ENCODE measurements around the gene CFB.
A peak's percentile ranks its signal among the peaks of the same experiment; 100 is the strongest.

Gene CFB

DNA sequence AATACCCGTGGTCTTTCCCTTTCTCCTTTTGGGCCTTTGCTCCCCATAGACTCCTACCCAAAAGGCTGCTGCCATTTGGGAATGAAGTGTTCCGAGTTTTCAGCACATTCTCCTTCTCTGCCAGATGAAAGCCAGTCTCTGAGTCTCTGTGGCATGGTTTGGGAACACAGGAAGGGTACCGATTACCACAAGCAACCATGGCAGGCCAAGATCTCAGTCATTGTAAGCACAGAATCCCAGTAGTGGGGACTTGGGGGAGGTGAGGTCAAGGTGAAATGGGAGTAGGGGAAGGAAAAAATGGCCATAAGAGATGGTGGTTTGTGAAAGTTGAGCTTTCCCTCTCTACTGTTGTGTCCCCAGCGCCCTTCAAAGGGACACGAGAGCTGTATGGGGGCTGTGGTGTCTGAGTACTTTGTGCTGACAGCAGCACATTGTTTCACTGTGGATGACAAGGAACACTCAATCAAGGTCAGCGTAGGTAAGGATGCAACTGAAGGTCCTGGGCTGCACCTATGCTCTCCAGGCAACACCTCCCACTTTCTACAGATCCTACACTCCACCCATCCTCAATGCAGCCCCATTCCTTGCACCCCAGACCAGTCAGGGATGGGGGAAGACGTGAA, 4.1 kb downstream of the CFB start:
- no peak for DNase-seq

GRCh38 chr6:31952140-31952805, 6.4 kb downstream of the CFB start:
- DNase-seq: no peak

- no peak for DNase-seq
Observed at GRCh38 chr6:31952890-31953289, 7.0 kb downstream of the CFB start.

DNA sequence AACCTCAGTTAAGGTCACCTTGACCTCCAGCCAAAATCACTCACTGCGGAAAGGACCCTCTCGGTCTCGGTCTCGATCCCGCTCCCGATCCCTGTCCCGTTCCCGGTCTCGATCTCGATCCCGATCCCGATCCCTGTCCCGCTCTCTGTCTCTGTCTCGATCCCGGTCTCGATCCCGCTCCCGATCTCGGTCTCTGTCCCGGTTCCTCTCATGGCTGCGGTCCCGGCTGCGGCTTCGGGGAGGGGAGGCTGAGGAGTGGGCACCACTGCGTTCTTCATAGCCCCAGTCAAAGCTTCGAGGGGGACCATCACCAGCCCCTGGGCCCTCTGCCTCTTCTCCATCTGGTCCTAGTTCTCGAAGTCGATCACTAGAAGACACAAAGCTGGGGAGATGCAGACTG, 8.6 kb downstream of the CFB start:
- no peak for DNase-seq

- DNase-seq: no peak
Observed at GRCh38 chr6:31956796-31957195, 10.9 kb downstream of the CFB start.

- no peak for DNase-seq
Observed at GRCh38 chr6:31958412-31958740, 12.5 kb downstream of the CFB start.

DNA sequence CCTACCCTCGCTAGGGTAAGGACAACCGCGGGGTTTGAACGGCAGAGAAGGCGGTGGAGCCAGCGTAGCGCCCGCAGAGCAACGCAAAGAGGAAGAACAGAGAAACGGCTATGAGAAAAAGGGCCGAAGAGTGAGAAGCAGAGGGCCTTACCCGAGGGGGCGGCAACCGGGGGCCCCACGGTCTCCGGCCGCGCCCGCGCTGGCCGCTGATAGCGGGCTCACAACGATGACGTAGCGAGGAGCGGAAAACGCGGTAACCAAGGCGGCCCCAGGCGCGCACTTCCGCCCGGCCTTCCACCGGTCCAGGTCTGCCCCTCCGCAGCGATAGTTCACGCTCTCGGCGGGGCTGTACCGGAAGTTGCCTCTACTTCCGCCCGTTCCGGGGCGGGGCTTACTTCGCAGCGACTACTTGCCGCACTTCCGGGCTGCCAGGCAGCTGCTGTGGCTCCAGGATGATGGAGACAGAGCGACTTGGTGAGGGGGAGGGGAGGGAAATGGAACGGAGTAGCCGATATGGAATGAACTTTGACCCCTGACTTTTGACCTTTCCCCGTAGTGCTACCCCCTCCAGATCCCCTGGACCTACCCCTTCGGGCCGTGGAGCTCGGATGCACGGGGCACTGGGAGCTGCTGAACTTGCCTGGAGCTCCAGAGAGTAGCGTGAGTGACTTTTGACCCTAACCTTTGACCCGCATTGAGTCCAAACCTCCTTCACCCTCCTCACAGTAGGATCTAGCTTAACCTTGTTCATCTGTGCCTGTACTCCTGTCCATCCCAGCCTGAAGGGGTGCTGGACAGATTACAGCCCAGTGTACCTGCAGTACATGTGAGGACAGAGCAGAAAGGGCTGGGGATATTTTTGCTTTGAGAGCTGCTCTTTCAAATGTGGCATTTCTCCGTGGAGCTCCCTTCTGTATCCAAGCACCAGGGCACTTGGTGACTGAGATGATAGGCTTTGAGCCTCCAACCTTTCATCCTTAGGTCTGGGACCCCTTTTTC, 13.1 kb downstream of the CFB start, which contains the start of the genes NELFE and SKIC2:
TSS of gene NELFE (minus strand) at position 231 of the 999 bp plus-strand sequence. CDS start 525 bp downstream, outside the sequence.
TSS of gene SKIC2 (plus strand) at position 435 of the 999 bp plus-strand sequence. CDS start at position 453, 18 bp downstream.
- DNase-seq: peak; percentile 98

DNA sequence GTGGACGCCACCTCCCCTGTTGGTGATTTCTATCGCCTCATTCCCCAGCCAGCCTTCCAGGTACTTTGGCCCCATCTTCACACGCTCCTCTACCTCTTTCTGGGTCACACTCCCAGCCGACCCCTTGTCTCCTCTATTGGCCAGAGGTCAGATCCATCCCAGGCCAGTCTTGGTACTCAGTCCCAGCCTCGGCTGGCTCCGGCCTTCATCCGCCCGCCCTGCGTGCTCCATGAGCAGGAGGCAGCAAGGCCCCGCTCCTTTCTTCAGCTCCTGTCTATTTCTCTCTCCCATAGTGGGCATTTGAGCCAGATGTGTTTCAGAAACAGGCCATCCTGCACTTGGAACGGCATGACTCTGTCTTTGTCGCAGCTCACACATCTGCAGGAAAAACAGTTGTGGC, 15.7 kb downstream of the CFB start:
- DNase-seq: no peak

- no peak for DNase-seq
Observed at GRCh38 chr6:31963921-31964320, 18.0 kb downstream of the CFB start.

DNA sequence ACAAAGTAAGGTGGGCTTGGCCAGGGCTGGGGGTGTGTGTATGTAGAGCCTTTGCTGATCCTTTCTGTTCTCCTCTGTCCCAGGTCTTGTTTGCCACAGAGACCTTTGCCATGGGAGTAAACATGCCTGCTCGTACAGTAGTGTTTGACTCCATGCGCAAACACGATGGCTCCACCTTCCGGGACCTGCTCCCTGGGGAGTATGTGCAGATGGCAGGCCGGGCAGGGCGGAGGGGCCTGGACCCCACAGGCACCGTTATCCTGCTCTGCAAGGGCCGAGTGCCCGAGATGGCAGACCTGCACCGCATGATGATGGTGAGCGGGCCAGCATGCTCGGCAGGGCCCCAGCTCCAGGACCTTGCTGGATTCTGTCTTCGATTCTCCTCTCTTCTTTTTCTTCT, 19.8 kb downstream of the CFB start:
- DNase-seq: no peak

DNA sequence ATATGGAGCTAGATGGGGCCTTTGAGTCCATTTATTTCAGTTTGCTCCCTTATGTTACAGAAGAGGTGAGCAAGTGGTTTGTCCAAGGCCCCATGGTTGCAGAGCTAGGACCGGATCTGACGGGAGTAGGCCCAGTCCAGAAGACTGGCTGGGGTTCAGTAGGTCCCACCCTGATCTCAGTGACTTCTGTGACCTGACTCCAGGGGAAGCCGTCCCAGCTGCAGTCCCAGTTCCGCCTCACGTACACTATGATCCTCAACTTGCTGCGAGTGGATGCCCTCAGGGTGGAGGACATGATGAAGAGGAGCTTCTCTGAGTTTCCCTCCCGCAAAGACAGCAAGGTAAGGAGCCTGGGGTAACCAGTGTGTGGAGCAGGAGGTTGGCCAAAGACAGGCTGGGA, 20.6 kb downstream of the CFB start:
- no peak for DNase-seq

GRCh38 chr6:31966997-31967925, 21.4 kb downstream of the CFB start:
- DNase-seq: no peak

GRCh38 chr6:31967926-31968320, 22.0 kb downstream of the CFB start:
- DNase-seq: no peak

DNA sequence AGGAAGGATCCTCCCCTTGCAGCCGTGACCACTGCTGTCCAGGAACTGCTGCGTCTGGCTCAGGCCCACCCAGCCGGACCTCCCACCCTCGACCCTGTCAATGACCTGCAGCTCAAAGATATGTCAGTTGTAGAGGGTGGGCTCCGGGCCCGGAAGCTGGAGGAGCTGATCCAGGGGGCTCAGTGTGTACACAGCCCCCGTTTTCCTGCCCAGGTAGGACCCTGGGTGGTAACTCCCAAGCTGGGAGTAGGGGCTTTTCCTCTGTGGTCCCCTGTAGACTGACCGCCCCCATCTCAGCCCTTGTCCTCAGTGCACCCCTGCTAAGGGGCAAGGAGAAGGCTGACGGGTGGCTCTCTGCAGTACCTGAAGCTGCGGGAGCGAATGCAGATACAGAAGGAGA, 22.4 kb downstream of the CFB start:
- no peak for DNase-seq

DNA sequence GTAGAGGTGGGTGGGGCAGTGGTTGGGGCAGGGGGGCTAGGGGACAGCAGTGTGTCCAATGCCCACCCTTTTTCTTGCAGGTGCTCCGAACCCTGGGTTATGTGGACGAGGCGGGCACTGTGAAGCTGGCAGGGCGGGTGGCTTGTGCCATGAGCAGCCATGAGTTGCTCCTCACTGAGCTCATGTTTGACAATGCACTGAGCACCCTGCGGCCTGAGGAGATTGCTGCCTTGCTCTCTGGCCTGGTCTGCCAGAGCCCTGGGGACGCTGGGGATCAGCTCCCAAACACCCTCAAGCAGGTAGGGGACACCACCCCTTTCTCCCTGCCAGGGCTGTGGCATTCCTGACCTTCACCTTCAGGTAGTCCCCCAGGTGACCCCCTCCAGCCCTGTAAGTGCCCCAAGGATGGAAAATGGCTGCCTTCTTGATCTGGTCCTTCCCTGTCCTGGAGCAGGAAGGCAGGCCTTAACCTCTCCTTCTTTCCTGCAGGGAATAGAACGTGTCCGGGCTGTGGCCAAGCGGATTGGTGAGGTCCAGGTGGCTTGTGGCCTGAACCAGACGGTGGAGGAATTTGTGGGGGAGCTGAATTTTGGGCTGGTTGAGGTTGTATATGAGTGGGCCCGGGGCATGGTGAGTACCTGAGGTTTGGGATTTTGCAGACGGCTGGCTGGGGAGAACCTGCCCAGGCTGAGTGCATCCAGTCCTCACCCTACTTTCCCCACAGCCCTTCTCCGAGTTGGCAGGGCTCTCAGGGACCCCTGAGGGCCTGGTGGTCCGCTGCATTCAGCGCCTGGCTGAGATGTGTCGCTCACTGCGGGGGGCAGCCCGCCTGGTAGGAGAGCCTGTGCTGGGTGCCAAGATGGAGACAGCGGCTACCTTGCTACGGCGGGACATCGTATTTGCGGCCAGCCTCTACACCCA, 23.2 kb downstream of the CFB start:
- DNase-seq: no peak

DNA sequence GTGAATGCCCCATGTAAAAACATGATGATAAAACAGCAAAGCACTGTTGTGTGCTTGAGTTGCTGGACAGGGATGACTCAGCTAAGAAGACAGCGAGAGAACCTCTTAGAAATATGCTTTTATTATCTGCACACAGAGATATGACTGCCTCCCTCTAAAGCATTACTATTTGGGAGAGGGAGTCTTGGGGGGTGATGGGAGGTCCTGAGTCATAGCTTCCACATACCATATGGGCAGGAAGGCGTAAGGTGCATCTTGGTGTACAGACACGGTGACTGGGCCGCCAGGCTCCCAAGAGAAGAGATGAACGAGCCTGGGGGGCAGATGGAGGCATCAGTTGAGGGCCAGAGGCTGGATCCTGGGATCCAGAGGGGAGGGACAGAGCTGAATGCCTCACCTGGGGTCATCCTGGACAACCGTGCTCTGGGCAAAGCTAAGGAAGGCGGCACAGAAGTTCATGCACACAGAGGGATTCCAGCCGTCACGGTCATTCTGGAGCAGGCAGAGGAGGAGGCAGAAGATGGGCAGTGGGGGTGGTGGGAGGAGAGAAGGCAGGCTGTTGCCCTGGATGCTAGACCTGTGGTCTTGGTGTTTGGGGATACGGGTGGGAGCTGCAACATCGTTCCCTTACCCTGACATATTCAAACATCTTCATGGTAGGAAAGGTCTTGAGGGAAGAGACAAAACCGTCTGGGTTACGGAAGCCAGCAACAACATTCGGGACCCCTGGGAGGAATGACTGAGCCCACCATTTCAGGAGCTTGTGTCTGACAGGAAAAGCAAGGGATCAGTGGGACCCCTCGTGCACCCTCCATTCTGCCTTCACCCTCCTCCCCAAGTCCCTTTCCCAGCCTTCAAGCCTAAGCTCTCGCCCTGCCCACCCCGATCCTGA, 24.1 kb downstream of the CFB start:
- no peak for DNase-seq

DNA sequence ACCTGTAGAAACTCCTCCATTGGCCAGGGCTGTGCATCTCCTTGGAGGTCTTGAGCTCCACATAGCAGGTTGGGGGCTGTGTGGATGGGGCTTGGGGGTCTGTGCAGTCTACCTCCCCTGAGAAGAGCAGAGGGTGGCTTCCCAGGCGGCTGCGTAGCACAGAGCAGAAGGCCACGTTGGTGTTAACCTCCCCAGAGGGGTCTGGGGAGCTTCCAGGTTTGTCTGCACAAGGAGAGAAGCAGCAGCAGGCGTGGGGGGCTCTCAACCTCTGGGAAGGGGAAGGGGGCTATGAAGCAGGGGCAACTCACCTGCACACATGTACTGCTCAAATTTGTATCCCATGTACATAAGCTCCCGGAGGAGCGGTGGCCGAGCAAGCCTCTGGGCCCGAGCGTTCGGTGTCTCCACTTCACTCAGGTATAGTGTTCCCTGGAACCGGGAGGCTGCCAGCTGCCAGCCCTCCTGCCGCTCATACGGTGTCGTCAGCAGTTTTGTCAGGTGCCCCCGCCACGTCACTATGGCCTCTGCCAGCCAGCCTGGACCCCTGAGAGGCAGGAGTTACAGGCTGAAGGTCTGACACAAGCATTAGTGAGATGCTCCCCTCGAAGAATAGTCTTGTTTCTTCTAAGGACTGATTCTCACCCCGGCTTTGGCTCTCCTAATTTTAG, 24.8 kb downstream of the CFB start:
- DNase-seq: no peak

DNA sequence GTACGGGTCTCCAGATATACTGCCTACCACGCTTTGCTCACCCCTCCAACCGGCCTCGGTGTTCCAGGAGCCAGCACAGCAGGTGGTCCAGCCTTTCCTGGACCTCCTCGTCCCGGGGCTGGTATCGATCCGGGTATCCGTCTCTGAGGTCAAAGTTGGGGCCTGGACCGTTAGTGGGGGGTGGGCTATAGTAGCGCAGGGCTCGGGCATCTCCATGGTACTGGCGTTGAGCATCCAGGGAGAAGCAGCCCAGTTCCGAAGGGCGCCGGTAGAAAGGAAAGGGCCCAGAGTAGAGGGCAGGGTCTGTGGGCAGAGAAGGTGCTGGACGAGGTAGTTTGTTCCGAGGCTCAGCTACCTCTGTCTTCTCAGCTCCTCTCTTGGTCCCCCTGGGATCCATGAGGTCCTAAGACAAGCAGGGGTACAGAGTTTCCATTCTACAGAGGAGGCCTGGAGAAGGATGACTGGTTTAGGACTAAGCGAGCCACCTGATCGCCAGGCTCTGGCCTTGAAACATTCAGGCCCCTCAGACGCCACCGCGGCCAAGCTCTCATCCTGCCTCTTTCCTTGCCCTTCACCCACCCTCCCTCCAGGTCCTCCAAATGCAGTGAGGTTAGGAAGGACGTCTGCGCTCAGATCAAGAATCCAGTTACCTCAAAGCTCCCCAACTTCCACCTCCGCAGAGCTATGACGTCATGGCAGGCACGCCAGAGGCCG, 25.5 kb downstream of the CFB start:
- DNase-seq: no peak
